Measurements from ENCODE around the gene TRIM8.

The TRIM8 gene

GRCh38 chr10:102628451-102628911 lies 15.8 kb upstream of the TRIM8 start:
- TF ChIP-seq, protein P1, sequence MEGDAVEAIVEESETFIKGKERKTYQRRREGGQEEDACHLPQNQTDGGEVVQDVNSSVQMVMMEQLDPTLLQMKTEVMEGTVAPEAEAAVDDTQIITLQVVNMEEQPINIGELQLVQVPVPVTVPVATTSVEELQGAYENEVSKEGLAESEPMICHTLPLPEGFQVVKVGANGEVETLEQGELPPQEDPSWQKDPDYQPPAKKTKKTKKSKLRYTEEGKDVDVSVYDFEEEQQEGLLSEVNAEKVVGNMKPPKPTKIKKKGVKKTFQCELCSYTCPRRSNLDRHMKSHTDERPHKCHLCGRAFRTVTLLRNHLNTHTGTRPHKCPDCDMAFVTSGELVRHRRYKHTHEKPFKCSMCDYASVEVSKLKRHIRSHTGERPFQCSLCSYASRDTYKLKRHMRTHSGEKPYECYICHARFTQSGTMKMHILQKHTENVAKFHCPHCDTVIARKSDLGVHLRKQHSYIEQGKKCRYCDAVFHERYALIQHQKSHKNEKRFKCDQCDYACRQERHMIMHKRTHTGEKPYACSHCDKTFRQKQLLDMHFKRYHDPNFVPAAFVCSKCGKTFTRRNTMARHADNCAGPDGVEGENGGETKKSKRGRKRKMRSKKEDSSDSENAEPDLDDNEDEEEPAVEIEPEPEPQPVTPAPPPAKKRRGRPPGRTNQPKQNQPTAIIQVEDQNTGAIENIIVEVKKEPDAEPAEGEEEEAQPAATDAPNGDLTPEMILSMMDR (conservative IDR thresholded peaks at IDR 0.05; ENCODE audit: low read length), result no peak
- TF ChIP-seq EZH2phosphoT487 (IDR thresholded peaks at IDR 0.05; ENCODE audit: borderline replicate concordance), result no peak
- Histone ChIP-seq H3K9me3 (ENCODE audit: insufficient read depth, low read depth, low read length) (no peaks in the 10 kb centered on the region), H3K4me3 (ENCODE audit: low read length, poor library complexity, severe bottlenecking) (no peak overlapping the region), H3F3A (ENCODE audit: low read depth) (0 out of 2 replicates have a peak, but pooled peaks cover 5% of the 10 kb centered on the region), H3K79me2 (ENCODE audit: insufficient read depth, low read length) (no peaks in the 10 kb centered on the region), H4K20me1 (ENCODE audit: insufficient read depth, low read length, poor library complexity, severe bottlenecking) (no peaks in the 10 kb centered on the region), H3K27me3 (ENCODE audit: insufficient read depth, low read length, poor library complexity, severe bottlenecking) (no peaks in the 10 kb centered on the region), H3K4me2 (ENCODE audit: low read depth, low read length, poor library complexity, severe bottlenecking) (no peak overlapping the region), H3K4me1 (ENCODE audit: insufficient read depth, low read length, poor library complexity, severe bottlenecking) (peaks cover 27% of the 10 kb centered on the region), H3K9ac (ENCODE audit: low read depth, low read length, poor library complexity, severe bottlenecking) (no peak overlapping the region), H3K36me3 (ENCODE audit: insufficient read depth, low read length) (peaks cover 6% of the 10 kb centered on the region; the same call in 1 of the 2 replicates), H3K9me2 (replicated peaks; ENCODE audit: low read depth, low read length) (no peaks in the 10 kb centered on the region), H2AFZ (ENCODE audit: low read length) (no peak overlapping the region)

DNA sequence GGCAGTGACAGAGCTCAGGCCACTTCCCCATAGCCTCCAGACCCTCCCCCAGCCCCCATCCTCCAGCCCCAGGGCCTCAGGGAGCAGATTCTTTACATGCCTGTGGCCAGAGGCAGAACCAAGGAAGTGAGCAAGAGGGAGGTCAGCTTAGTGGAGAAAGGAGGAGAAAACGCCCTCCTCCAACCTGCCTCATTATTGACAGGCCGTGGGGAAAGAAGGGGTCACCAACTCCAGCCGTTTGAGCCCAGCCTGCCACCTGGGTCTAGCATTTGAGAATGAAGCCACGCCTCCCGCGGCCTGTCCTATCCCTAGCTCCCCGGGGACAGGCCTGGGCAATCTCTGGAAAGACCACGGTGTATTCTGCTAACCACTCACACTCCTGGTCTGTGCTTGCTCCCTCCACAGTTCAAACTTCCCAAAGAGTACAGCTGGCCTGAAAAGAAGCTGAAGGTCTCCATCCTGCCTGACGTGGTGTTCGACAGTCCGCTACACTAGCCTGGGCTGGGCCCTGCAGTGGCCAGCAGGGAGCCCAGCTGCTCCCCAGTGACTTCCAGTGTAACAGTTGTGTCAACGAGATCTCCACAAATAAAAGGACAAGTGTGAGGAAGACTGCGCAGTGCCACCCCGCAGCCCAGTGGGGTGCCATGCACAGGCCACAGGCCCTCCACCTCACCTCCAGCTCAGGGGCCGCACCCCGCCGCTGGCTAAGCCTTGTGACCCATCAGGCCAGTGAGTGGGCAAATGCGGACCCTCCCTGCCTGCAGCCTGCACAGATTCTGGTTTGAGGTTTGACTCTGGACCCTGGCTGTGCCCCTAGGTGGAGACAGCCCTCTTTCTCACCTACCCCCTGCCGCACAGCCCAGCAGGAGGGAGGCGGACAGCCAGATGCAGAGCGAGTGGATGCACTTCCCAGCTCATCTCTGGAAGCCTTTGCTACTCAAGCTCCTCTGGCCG lies 14.3 kb upstream of the TRIM8 start:
- Histone ChIP-seq H4K20me1 (ENCODE audit: insufficient read depth, low read length, poor library complexity, severe bottlenecking) (no peaks in the 10 kb centered on the region), H3K9me3 (ENCODE audit: insufficient read depth, low read depth, low read length) (no peaks in the 10 kb centered on the region), H3K36me3 (ENCODE audit: insufficient read depth, low read length) (peaks cover 6% of the 10 kb centered on the region; the same call in 1 of the 2 replicates), H3K4me2 (ENCODE audit: low read depth, low read length, poor library complexity, severe bottlenecking) (no peak overlapping the region), H2AFZ (ENCODE audit: low read length) (no peak overlapping the region), H3K27me3 (ENCODE audit: insufficient read depth, low read length, poor library complexity, severe bottlenecking) (no peaks in the 10 kb centered on the region), H3K79me2 (ENCODE audit: insufficient read depth, low read length) (no peaks in the 10 kb centered on the region), H3K9me2 (replicated peaks; ENCODE audit: low read depth, low read length) (no peaks in the 10 kb centered on the region), H3K4me1 (ENCODE audit: insufficient read depth, low read length, poor library complexity, severe bottlenecking) (peaks cover 41% of the 10 kb centered on the region), H3F3A (ENCODE audit: low read depth) (0 out of 2 replicates have a peak, but pooled peaks cover 5% of the 10 kb centered on the region), H3K9ac (ENCODE audit: low read depth, low read length, poor library complexity, severe bottlenecking) (no peak overlapping the region), H3K4me3 (ENCODE audit: low read length, poor library complexity, severe bottlenecking) (no peak overlapping the region)
- TF ChIP-seq EZH2phosphoT487 (IDR thresholded peaks at IDR 0.05; ENCODE audit: borderline replicate concordance), result no peak
- TF ChIP-seq, protein P1 (conservative IDR thresholded peaks at IDR 0.05; ENCODE audit: low read length), result no peak

DNA sequence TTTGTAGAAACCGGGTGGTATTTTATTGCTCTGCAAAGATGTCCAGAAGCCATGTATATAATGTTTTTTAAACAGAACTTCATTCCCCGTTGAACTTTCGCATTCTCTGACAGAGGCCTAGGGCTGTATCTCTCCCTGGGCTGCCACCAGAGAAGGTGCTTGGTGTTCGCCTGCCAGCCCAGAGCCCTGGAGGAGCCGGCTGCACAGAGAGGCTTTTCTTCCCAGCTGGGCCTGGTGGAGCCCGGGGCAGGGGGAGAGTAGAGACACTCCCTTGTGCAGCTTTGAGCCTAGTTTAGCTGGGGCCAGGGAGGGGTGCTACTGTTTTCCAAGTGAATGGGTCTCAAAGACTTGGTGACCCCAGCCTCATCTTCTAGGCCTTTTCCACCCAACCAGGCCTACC lies 13.6 kb upstream of the TRIM8 start:
- H3K9ac ChIP-seq (ENCODE audit: low read depth, low read length, poor library complexity, severe bottlenecking), result no peak overlapping the region
- no peak overlapping the region for H3K4me2 ChIP-seq (ENCODE audit: low read depth, low read length, poor library complexity, severe bottlenecking)

More for the DNA sequence above, 13.6 kb upstream of the TRIM8 start:
- Histone ChIP-seq H3K79me2 (ENCODE audit: insufficient read depth, low read length) (no peaks in the 10 kb centered on the region), H3K4me3 (ENCODE audit: low read length, poor library complexity, severe bottlenecking) (no peak overlapping the region), H3K9me2 (replicated peaks; ENCODE audit: low read depth, low read length) (no peaks in the 10 kb centered on the region), H3F3A (ENCODE audit: low read depth) (0 out of 2 replicates have a peak, but pooled peaks cover 5% of the 10 kb centered on the region), H3K27me3 (ENCODE audit: insufficient read depth, low read length, poor library complexity, severe bottlenecking) (no peaks in the 10 kb centered on the region), H3K4me1 (ENCODE audit: insufficient read depth, low read length, poor library complexity, severe bottlenecking) (peaks cover 48% of the 10 kb centered on the region), H3K9me3 (ENCODE audit: insufficient read depth, low read depth, low read length) (no peaks in the 10 kb centered on the region), H2AFZ (ENCODE audit: low read length) (no peak overlapping the region), H3K36me3 (ENCODE audit: insufficient read depth, low read length) (peaks cover 6% of the 10 kb centered on the region; the same call in 1 of the 2 replicates), H4K20me1 (ENCODE audit: insufficient read depth, low read length, poor library complexity, severe bottlenecking) (no peaks in the 10 kb centered on the region)
- no peak for TF ChIP-seq EZH2phosphoT487 (IDR thresholded peaks at IDR 0.05; ENCODE audit: borderline replicate concordance)
- TF ChIP-seq, protein P1 (conservative IDR thresholded peaks at IDR 0.05; ENCODE audit: low read length), result no peak

Data from Loucy (cell line).